ENCODE measurements around the gene DDX3X.

The DDX3X gene

DNA sequence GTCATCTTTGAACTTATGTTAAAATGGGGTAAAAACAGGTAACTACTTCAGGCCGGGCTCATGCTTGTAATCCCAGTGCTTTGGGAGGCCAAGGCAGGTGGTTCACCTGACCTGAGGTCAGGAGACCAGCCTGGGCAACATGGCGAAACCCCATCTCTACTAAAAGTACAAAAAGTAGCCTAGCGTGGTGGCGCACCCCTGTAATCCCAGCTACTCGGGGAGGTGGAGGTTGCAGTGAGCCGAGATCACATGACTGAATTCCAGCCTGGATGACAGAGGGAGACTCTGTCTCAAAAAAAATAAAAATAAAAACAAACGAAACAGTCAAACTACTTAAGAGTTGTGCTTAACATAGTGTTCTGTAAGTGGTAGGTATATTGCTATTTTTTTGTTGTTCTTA lies 2.5 kb downstream of the DDX3X start:
- Histone ChIP-seq H3K4me3 (ENCODE audit: low read depth in 1 of 2, low read length in 2 of 2) (peak overlapping the region; percentile 86 to 88), H3K9ac (ENCODE audit: low read depth in 1 of 2, low read length in 2 of 2) (peak overlapping the region; percentile 63 to 100), H3K27ac (ENCODE audit: low read depth, low read length) (no peak overlapping the region), H3K36me3 (ENCODE audit: control insufficient read depth in 1 of 2, insufficient read depth in 2 of 2, low read length in 2 of 2) (peaks cover 13% of the 10 kb centered on the region in 2 donors), H3K4me1 (ENCODE audit: control insufficient read depth in 1 of 2, insufficient read depth in 2 of 2, low read length in 2 of 2) (peaks cover 9 to 10% of the 10 kb centered on the region in 2 donors), H3K9me3 (ENCODE audit: control insufficient read depth in 1 of 2, low read length in 2 of 2) (no peaks in the 10 kb centered on the region), H3K27me3 (ENCODE audit: control insufficient read depth in 1 of 2, insufficient read depth in 2 of 2, low read length in 2 of 2) (no peaks in the 10 kb centered on the region)

DNA sequence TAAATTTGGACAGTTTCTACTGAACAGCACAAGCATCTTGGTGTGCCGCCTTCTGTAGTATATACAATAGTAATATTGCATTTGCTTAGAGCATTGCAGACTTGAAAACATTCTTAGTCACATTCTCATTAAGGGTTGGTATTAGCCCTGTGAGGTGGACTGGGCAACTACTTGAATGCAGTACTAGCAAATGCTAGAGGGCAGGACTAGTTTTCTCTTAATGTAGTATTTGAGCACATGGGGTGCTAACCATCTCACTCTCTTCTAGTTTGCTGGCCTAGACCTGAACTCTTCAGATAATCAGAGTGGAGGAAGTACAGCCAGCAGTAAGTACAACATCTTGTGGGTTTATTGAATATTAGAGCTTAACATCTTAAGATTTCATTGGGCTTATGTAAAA lies 3.2 kb downstream of the DDX3X start:
- H3K9ac ChIP-seq (ENCODE audit: low read depth in 1 of 2, low read length in 2 of 2), result peak overlapping the region in 1 of 2 donors; percentile 25
- no peaks in the 10 kb centered on the region for H3K27me3 ChIP-seq (ENCODE audit: control insufficient read depth in 1 of 2, insufficient read depth in 2 of 2, low read length in 2 of 2)
- H3K9me3 ChIP-seq (ENCODE audit: control insufficient read depth in 1 of 2, low read length in 2 of 2), result no peaks in the 10 kb centered on the region
- peak overlapping the region; percentile 86 to 88 for H3K4me3 ChIP-seq (ENCODE audit: low read depth in 1 of 2, low read length in 2 of 2)
- no peak overlapping the region for H3K27ac ChIP-seq (ENCODE audit: low read depth, low read length)
- H3K4me1 ChIP-seq (ENCODE audit: control insufficient read depth in 1 of 2, insufficient read depth in 2 of 2, low read length in 2 of 2), result peaks cover 4 to 10% of the 10 kb centered on the region in 2 donors
- peaks cover 18 to 20% of the 10 kb centered on the region in 2 donors for H3K36me3 ChIP-seq (ENCODE audit: control insufficient read depth in 1 of 2, insufficient read depth in 2 of 2, low read length in 2 of 2)

DNA sequence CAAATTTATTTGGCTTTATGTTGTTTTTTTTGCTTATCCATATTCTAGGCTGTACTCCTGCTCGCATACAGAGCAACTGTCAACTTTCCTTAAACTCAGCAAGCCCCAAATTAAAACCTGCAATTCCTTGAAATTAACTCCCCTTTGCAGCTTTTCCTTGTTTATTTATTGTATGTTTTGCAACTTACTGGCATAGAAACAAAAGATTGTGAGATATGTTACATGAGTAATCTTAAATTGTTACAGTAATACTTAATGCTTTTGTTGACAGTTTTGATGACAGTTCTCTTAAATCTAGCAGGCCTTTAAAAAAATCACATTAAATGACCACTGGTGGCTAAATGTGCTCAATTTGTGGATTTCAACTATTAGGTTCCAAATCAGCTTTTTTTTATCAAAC lies 4.5 kb downstream of the DDX3X start:
- Histone ChIP-seq H3K27me3 (ENCODE audit: control insufficient read depth in 1 of 2, insufficient read depth in 2 of 2, low read length in 2 of 2) (no peaks in the 10 kb centered on the region), H3K27ac (ENCODE audit: low read depth, low read length) (no peak overlapping the region), H3K4me3 (ENCODE audit: low read depth in 1 of 2, low read length in 2 of 2) (no peak overlapping the region), H3K9ac (ENCODE audit: low read depth in 1 of 2, low read length in 2 of 2) (no peak overlapping the region), H3K36me3 (ENCODE audit: control insufficient read depth in 1 of 2, insufficient read depth in 2 of 2, low read length in 2 of 2) (peaks cover 29 to 33% of the 10 kb centered on the region in 2 donors), H3K4me1 (ENCODE audit: control insufficient read depth in 1 of 2, insufficient read depth in 2 of 2, low read length in 2 of 2) (peaks cover 4 to 10% of the 10 kb centered on the region in 2 donors), H3K9me3 (ENCODE audit: control insufficient read depth in 1 of 2, low read length in 2 of 2) (no peaks in the 10 kb centered on the region)

DNA sequence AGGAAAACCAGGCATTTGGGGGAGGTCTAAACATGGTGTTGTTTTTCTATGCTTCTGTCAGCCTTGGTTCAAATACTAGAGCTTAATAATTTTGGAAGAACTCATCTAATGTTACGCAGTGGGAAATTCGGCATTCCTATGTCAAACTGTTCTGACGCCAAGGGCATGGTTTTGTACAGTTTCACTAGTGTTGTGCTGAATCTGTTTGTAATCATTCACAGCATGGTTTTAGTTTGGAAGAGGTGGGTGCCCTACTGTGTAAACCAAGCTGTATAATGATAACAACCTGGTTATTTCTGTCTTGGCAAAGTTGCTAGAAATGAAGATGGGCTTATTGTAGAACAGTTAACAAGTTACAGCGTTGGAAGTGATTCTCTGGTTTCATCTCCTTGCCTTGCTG lies 5.2 kb downstream of the DDX3X start:
- Histone ChIP-seq H3K36me3 (ENCODE audit: control insufficient read depth in 1 of 2, insufficient read depth in 2 of 2, low read length in 2 of 2) (peaks cover 37 to 40% of the 10 kb centered on the region in 2 donors), H3K9me3 (ENCODE audit: control insufficient read depth in 1 of 2, low read length in 2 of 2) (no peaks in the 10 kb centered on the region), H3K4me1 (ENCODE audit: control insufficient read depth in 1 of 2, insufficient read depth in 2 of 2, low read length in 2 of 2) (peaks cover 4 to 10% of the 10 kb centered on the region in 2 donors), H3K4me3 (ENCODE audit: low read depth in 1 of 2, low read length in 2 of 2) (peak overlapping the region in 1 of 2 donors; percentile 15), H3K27me3 (ENCODE audit: control insufficient read depth in 1 of 2, insufficient read depth in 2 of 2, low read length in 2 of 2) (no peaks in the 10 kb centered on the region), H3K27ac (ENCODE audit: low read depth, low read length) (no peak overlapping the region), H3K9ac (ENCODE audit: low read depth in 1 of 2, low read length in 2 of 2) (no peak overlapping the region)

DNA sequence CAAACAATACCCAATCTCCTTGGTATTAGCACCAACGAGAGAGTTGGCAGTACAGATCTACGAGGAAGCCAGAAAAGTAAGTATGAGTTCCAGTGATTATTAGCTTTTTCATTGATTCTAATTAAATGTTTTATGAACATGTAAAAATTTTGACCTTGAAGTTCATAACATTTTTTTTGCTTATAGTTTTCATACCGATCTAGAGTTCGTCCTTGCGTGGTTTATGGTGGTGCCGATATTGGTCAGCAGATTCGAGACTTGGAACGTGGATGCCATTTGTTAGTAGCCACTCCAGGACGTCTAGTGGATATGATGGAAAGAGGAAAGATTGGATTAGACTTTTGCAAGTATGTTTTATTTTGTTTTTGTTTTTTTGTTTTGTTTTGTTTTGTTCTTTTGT lies 10.1 kb downstream of the DDX3X start:
- H3K27me3 ChIP-seq (ENCODE audit: control insufficient read depth in 1 of 2, insufficient read depth in 2 of 2, low read length in 2 of 2), result no peaks in the 10 kb centered on the region
- no peaks in the 10 kb centered on the region for H3K9me3 ChIP-seq (ENCODE audit: control insufficient read depth in 1 of 2, low read length in 2 of 2)
- peaks cover 0 to 10% of the 10 kb centered on the region in 2 donors for H3K4me1 ChIP-seq (ENCODE audit: control insufficient read depth in 1 of 2, insufficient read depth in 2 of 2, low read length in 2 of 2)
- H3K36me3 ChIP-seq (ENCODE audit: control insufficient read depth in 1 of 2, insufficient read depth in 2 of 2, low read length in 2 of 2), result peaks cover 71 to 80% of the 10 kb centered on the region in 2 donors
- no peak overlapping the region for H3K4me3 ChIP-seq (ENCODE audit: low read depth in 1 of 2, low read length in 2 of 2)
- H3K27ac ChIP-seq (ENCODE audit: low read depth, low read length), result no peak overlapping the region
- H3K9ac ChIP-seq (ENCODE audit: low read depth in 1 of 2, low read length in 2 of 2), result no peak overlapping the region

DNA sequence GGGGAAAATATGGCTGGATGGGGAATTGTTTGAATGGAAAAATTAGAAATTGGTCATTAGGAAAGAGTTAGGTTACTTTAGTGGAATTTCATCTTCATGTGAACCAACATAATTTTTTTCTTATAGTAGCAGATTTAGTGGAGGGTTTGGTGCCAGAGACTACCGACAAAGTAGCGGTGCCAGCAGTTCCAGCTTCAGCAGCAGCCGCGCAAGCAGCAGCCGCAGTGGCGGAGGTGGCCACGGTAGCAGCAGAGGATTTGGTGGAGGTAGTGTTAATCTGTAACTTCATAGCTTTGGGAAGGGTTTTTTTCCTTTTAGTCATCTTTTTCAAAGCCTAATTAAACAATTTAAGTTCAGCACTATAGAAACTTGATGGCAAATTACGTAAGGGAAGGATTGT lies 13.2 kb downstream of the DDX3X start:
- no peaks in the 10 kb centered on the region for H3K9me3 ChIP-seq (ENCODE audit: control insufficient read depth in 1 of 2, low read length in 2 of 2)
- peaks cover 3 to 4% of the 10 kb centered on the region in 2 donors for H3K4me1 ChIP-seq (ENCODE audit: control insufficient read depth in 1 of 2, insufficient read depth in 2 of 2, low read length in 2 of 2)
- H3K27ac ChIP-seq (ENCODE audit: low read depth, low read length), result no peak overlapping the region
- no peak overlapping the region for H3K9ac ChIP-seq (ENCODE audit: low read depth in 1 of 2, low read length in 2 of 2)
- no peak overlapping the region for H3K4me3 ChIP-seq (ENCODE audit: low read depth in 1 of 2, low read length in 2 of 2)
- peaks cover 53 to 67% of the 10 kb centered on the region in 2 donors for H3K36me3 ChIP-seq (ENCODE audit: control insufficient read depth in 1 of 2, insufficient read depth in 2 of 2, low read length in 2 of 2)
- no peaks in the 10 kb centered on the region for H3K27me3 ChIP-seq (ENCODE audit: control insufficient read depth in 1 of 2, insufficient read depth in 2 of 2, low read length in 2 of 2)

DNA sequence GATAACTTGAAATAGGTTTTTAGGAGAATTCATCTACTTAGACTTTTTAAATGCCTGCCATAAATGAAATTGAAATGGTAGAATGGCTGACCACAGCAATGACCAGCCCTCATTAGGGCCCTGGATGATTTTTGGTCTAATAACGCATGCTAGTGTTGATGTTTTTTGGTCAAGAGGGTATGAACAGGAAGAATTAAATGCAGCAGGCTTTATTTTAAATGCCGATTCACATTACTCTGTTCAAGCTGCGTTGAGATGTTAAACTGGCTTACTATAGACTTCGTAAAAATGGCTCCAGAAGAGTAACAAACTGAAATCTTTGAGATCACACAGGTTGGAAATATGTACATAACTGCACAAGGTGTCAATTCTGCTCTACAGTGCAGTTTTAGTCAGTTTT lies 14.6 kb downstream of the DDX3X start:
- Histone ChIP-seq H3K27ac (ENCODE audit: low read depth, low read length) (no peak overlapping the region), H3K4me3 (ENCODE audit: low read depth in 1 of 2, low read length in 2 of 2) (no peak overlapping the region), H3K27me3 (ENCODE audit: control insufficient read depth in 1 of 2, insufficient read depth in 2 of 2, low read length in 2 of 2) (no peaks in the 10 kb centered on the region), H3K4me1 (ENCODE audit: control insufficient read depth in 1 of 2, insufficient read depth in 2 of 2, low read length in 2 of 2) (peaks cover 5 to 8% of the 10 kb centered on the region in 2 donors), H3K9ac (ENCODE audit: low read depth in 1 of 2, low read length in 2 of 2) (no peak overlapping the region), H3K9me3 (ENCODE audit: control insufficient read depth in 1 of 2, low read length in 2 of 2) (no peaks in the 10 kb centered on the region), H3K36me3 (ENCODE audit: control insufficient read depth in 1 of 2, insufficient read depth in 2 of 2, low read length in 2 of 2) (peaks cover 41 to 54% of the 10 kb centered on the region in 2 donors)

DNA sequence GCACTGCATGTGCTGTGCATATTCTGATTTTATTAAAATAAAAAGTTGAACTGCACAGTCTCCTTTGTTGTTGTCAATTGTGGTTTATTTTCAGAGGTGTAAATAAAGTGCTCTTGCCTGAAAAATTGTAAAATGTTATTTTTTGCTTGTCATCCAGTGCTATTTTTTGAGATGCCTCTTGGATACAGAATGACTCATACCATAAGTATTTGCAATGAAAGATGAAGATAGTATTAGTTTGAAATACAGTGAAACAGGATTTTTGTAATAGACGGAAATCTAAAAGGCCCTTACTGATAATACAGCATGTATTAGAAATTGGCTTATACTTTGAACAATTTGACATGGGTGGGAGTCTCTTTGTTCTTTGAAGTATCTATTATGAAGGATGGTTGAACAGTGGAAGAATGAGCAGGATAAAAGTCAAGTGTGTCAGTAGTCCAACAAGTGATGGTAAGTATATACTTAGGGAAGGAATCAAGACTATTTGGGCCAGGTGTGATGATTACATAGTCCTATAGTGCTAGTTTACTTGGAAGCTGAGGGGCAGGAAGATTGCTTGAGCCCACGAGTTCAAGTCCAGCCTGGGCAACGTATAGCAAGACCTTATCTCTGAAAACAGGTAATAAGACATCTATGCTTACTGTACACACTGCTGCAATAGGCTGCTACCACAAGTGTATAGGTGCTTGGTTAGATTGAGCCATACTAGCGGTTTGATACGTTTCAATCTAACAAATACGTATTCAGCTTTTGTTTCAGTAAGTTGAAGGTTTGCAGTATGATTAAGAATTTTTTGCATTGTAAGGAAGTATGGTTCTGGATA lies 16.4 kb downstream of the DDX3X start:
- H3K4me1 ChIP-seq (ENCODE audit: control insufficient read depth in 1 of 2, insufficient read depth in 2 of 2, low read length in 2 of 2), result peaks cover 5 to 8% of the 10 kb centered on the region in 2 donors
- H3K4me3 ChIP-seq (ENCODE audit: low read depth in 1 of 2, low read length in 2 of 2), result no peak overlapping the region
- H3K36me3 ChIP-seq (ENCODE audit: control insufficient read depth in 1 of 2, insufficient read depth in 2 of 2, low read length in 2 of 2), result peaks cover 28 to 37% of the 10 kb centered on the region in 2 donors
- H3K27me3 ChIP-seq (ENCODE audit: control insufficient read depth in 1 of 2, insufficient read depth in 2 of 2, low read length in 2 of 2), result no peaks in the 10 kb centered on the region
- H3K9me3 ChIP-seq (ENCODE audit: control insufficient read depth in 1 of 2, low read length in 2 of 2), result no peaks in the 10 kb centered on the region
- H3K27ac ChIP-seq (ENCODE audit: low read depth, low read length), result no peak overlapping the region
- H3K9ac ChIP-seq (ENCODE audit: low read depth in 1 of 2, low read length in 2 of 2), result no peak overlapping the region

DNA sequence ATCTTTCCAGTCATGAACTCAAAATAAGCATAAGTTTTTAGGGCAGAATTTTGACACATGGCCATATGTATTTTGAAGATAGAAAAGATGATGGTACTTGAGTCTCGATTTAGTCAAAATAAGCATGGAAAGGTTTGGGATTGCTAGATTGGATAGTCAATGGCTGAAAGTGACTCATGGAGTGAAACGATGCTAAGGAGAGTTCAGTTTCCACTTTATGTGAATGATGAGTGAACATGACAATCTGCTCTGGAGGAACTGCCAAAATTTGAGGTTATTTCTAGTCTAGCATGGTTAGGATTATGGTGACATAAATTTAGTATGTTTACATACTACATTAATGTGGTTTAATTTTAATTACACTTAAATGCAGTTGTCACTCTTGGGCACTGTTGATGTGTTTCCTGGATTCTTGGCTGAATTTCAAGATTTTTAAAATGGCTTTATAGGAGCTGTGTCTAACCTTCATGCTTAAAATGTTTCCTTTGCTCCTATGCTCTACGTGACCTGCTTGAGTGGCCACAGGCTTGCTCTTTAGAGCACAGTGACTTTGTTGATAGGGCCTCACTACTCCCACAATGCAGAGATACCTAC lies 17.1 kb downstream of the DDX3X start:
- Histone ChIP-seq H3K27ac (ENCODE audit: low read depth, low read length) (no peak overlapping the region), H3K9me3 (ENCODE audit: control insufficient read depth in 1 of 2, low read length in 2 of 2) (no peaks in the 10 kb centered on the region), H3K27me3 (ENCODE audit: control insufficient read depth in 1 of 2, insufficient read depth in 2 of 2, low read length in 2 of 2) (no peaks in the 10 kb centered on the region), H3K9ac (ENCODE audit: low read depth in 1 of 2, low read length in 2 of 2) (no peak overlapping the region), H3K36me3 (ENCODE audit: control insufficient read depth in 1 of 2, insufficient read depth in 2 of 2, low read length in 2 of 2) (peaks cover 24 to 30% of the 10 kb centered on the region in 2 donors), H3K4me3 (ENCODE audit: low read depth in 1 of 2, low read length in 2 of 2) (no peak overlapping the region), H3K4me1 (ENCODE audit: control insufficient read depth in 1 of 2, insufficient read depth in 2 of 2, low read length in 2 of 2) (peaks cover 5 to 8% of the 10 kb centered on the region in 2 donors)

DNA sequence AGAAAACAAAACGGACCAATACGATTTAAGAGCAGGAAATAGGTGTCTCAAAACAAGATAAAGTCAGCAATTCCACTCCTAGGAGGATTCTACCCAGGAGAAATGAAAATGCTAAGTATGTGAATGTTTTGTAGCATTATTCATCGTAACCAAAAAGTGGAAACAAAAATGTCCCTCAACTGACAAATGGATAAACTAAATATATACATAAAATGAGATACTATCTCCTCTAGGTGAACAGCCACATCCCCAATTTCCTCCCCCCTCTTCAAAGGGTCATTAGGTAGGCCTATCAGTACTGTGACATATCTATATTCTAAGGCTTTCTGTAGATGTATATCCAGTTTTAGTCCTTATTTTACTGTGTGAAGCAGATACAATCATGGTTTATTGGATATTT lies 18.0 kb downstream of the DDX3X start:
- peaks cover 5 to 8% of the 10 kb centered on the region in 2 donors for H3K4me1 ChIP-seq (ENCODE audit: control insufficient read depth in 1 of 2, insufficient read depth in 2 of 2, low read length in 2 of 2)
- no peaks in the 10 kb centered on the region for H3K9me3 ChIP-seq (ENCODE audit: control insufficient read depth in 1 of 2, low read length in 2 of 2)
- no peak overlapping the region for H3K27ac ChIP-seq (ENCODE audit: low read depth, low read length)
- H3K4me3 ChIP-seq (ENCODE audit: low read depth in 1 of 2, low read length in 2 of 2), result no peak overlapping the region
- H3K27me3 ChIP-seq (ENCODE audit: control insufficient read depth in 1 of 2, insufficient read depth in 2 of 2, low read length in 2 of 2), result no peaks in the 10 kb centered on the region
- no peak overlapping the region for H3K9ac ChIP-seq (ENCODE audit: low read depth in 1 of 2, low read length in 2 of 2)
- H3K36me3 ChIP-seq (ENCODE audit: control insufficient read depth in 1 of 2, insufficient read depth in 2 of 2, low read length in 2 of 2), result peaks cover 18 to 21% of the 10 kb centered on the region in 2 donors

All from duodenal mucosa (tissue), 2 donors.